Mammary epithelial cell (primary cell): ENCODE results near the gene INPP4A.

Source experiments
- CTCF ChIP-seq, 2 donors: IDR thresholded peaks in 1 of 2; conservative IDR thresholded peaks in 1 of 2; 2 replicates each; pipeline ENCODE4 v1.5.1; 2011 to 2012; ENCODE audit warnings: inconsistent platforms in 2 of 2, low read length in 2 of 2, mild to moderate bottlenecking in 2 of 2, control low read depth in 1 of 2, low read depth in 1 of 2; ENCODE audit not compliant: insufficient read depth in 1 of 2; ENCODE audit errors: extremely low read depth in 1 of 2
- EZH2 ChIP-seq: IDR thresholded peaks from 2 replicates; pipeline ENCODE4 v1.6.1; 2012; ENCODE audit warnings: low read length, inconsistent platforms, borderline replicate concordance

GRCh38 chr2:98518101-98518500 is 73.4 kb downstream of the INPP4A start:
- TF ChIP-seq CTCF (conservative IDR thresholded peaks at IDR 0.05 in 1 of 2, IDR thresholded peaks at IDR 0.05 in 1 of 2; ENCODE audit: extremely low read depth in 1 of 2, insufficient read depth in 1 of 2, low read depth in 1 of 2, low read length in 2 of 2) (peak in 1 of 2 donors; percentile 12), EZH2 (no peak)
